Measurements from ENCODE around the gene ADA. TPM values are rescaled to one million over a fixed set of nuclear protein-coding genes. Genes with fewer than 3 reads are reported as not detected.

The ADA gene
- polyA plus RNA-seq, 1 donor (not counting 4 experiments of a cell fraction or from before 2014, with no cell fraction given): 21.4 TPM

DNA sequence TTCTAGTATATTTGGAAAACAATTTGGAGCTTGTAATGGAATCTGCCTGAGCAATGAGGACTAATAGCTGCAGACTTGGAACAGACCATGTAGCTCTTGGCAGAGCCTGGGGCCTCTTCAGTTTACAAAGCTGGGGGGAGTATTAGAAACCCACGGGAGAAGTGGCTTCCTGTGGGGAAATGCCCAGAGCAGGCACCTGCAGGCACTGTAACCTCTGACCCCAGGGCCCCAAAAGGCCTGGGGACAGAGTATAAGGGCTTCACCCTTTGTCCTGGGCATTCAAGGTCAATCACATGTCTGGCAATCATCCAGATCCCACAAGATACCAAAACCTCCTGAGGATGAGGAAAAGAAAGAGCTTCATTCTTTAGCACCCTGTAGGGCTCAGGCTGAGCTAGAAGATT, 49.7 kb downstream of the ADA start:
- no peaks in the 10 kb centered on the region for H3K79me2 ChIP-seq (ENCODE audit: control insufficient read depth, insufficient read depth, low read length)
- DNase-seq (ENCODE audit: low read depth, low spot score): no peak
- H4K20me1 ChIP-seq (ENCODE audit: control insufficient read depth, extremely low read depth, insufficient read depth, low read length): no peaks in the 10 kb centered on the region
- H3K4me2 ChIP-seq (ENCODE audit: control insufficient read depth, extremely low read depth, insufficient read depth, low read depth, low read length): no peak overlapping the region
- H3K9ac ChIP-seq (ENCODE audit: control insufficient read depth, extremely low read depth, insufficient read depth, low read length): no peak overlapping the region
- FAIRE-seq: no peak
- TF ChIP-seq, protein P1, sequence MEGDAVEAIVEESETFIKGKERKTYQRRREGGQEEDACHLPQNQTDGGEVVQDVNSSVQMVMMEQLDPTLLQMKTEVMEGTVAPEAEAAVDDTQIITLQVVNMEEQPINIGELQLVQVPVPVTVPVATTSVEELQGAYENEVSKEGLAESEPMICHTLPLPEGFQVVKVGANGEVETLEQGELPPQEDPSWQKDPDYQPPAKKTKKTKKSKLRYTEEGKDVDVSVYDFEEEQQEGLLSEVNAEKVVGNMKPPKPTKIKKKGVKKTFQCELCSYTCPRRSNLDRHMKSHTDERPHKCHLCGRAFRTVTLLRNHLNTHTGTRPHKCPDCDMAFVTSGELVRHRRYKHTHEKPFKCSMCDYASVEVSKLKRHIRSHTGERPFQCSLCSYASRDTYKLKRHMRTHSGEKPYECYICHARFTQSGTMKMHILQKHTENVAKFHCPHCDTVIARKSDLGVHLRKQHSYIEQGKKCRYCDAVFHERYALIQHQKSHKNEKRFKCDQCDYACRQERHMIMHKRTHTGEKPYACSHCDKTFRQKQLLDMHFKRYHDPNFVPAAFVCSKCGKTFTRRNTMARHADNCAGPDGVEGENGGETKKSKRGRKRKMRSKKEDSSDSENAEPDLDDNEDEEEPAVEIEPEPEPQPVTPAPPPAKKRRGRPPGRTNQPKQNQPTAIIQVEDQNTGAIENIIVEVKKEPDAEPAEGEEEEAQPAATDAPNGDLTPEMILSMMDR (optimal IDR thresholded peaks at IDR 0.05 in 1 of 3, IDR thresholded peaks at IDR 0.05 in 1 of 3, conservative IDR thresholded peaks at IDR 0.05 in 1 of 3; ENCODE audit: extremely low read depth in 1 of 3, insufficient read depth in 2 of 3, low read length in 3 of 3): no peak
- TF ChIP-seq EZH2 (IDR thresholded peaks at IDR 0.05; ENCODE audit: low read length): no peak
- no peaks in the 10 kb centered on the region for H3K9me3 ChIP-seq (ENCODE audit: control insufficient read depth, low read depth, low read length)
- dilution Hi-C loops (cut with MboI; ENCODE audit: extremely low pct_ligation_motif_present, low sequenced_read_pairs): no loop called here
- no peaks in the 10 kb centered on the region for H3K36me3 ChIP-seq (ENCODE audit: control insufficient read depth in 2 of 2, extremely low read depth in 1 of 2, insufficient read depth in 2 of 2, low read length in 2 of 2)
- H3K4me1 ChIP-seq (ENCODE audit: control insufficient read depth, extremely low read depth, insufficient read depth, low read length): peaks cover 2% of the 10 kb centered on the region
- H3K4me3 ChIP-seq (ENCODE audit: control insufficient read depth in 2 of 3, extremely low read depth in 1 of 3, insufficient read depth in 2 of 3, low read depth in 1 of 3, low read length in 3 of 3): no peak overlapping the region
- no peak overlapping the region for H2AFZ ChIP-seq (ENCODE audit: control insufficient read depth, low read length)
- H3K27ac ChIP-seq (ENCODE audit: control insufficient read depth, insufficient read depth, low read length): no peak overlapping the region
- H3K27me3 ChIP-seq (ENCODE audit: control insufficient read depth, extremely low read depth, insufficient read depth, low read length): no peaks in the 10 kb centered on the region
- H3K9me1 ChIP-seq (ENCODE audit: control insufficient read depth, extremely low read depth, insufficient read depth, low read length): no peaks in the 10 kb centered on the region

DNA sequence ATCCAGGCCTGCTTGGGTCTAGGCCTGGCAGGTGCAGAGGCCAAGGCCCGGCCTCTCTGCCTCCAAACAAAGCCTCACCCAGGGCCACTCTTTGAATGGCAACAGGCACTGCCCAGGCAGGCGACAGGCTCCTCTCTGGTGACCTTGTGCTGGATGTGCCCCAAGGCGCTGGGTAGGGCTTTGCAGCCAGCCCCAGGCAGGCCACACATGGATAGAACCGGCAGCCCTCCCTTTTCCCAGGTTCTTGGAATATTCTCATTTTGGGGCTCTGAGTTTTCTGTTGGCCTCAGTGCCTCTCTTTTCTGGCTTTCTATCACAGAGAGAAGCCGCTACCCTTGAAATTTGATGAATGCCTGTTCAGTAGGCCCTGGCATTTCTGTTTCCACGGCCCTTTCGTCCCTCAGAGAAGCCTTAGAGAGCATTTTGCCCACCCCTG, 50.2 kb downstream of the ADA start:
- DNase-seq (ENCODE audit: low read depth, low spot score) (no peak), FAIRE-seq (no peak)
- Histone ChIP-seq H3K9me3 (ENCODE audit: control insufficient read depth, low read depth, low read length) (no peaks in the 10 kb centered on the region), H4K20me1 (ENCODE audit: control insufficient read depth, extremely low read depth, insufficient read depth, low read length) (no peaks in the 10 kb centered on the region), H3K9me1 (ENCODE audit: control insufficient read depth, extremely low read depth, insufficient read depth, low read length) (no peaks in the 10 kb centered on the region), H3K36me3 (ENCODE audit: control insufficient read depth in 2 of 2, extremely low read depth in 1 of 2, insufficient read depth in 2 of 2, low read length in 2 of 2) (no peaks in the 10 kb centered on the region), H2AFZ (ENCODE audit: control insufficient read depth, low read length) (no peak overlapping the region), H3K79me2 (ENCODE audit: control insufficient read depth, insufficient read depth, low read length) (no peaks in the 10 kb centered on the region), H3K9ac (ENCODE audit: control insufficient read depth, extremely low read depth, insufficient read depth, low read length) (no peak overlapping the region), H3K4me3 (ENCODE audit: control insufficient read depth in 2 of 3, extremely low read depth in 1 of 3, insufficient read depth in 2 of 3, low read depth in 1 of 3, low read length in 3 of 3) (no peak overlapping the region), H3K4me2 (ENCODE audit: control insufficient read depth, extremely low read depth, insufficient read depth, low read depth, low read length) (no peak overlapping the region), H3K27me3 (ENCODE audit: control insufficient read depth, extremely low read depth, insufficient read depth, low read length) (no peaks in the 10 kb centered on the region), H3K27ac (ENCODE audit: control insufficient read depth, insufficient read depth, low read length) (no peak overlapping the region), H3K4me1 (ENCODE audit: control insufficient read depth, extremely low read depth, insufficient read depth, low read length) (peaks cover 2% of the 10 kb centered on the region)
- TF ChIP-seq EZH2 (IDR thresholded peaks at IDR 0.05; ENCODE audit: low read length): no peak
- TF ChIP-seq, protein P1 (optimal IDR thresholded peaks at IDR 0.05 in 1 of 3, IDR thresholded peaks at IDR 0.05 in 1 of 3, conservative IDR thresholded peaks at IDR 0.05 in 1 of 3; ENCODE audit: extremely low read depth in 1 of 3, insufficient read depth in 2 of 3, low read length in 3 of 3): no peak
- dilution Hi-C loops (cut with MboI; ENCODE audit: extremely low pct_ligation_motif_present, low sequenced_read_pairs): no loop called here

Data from keratinocyte (primary cell).